NCI-H2196 (cell line): ENCODE results near the gene E2F8.
A peak's percentile ranks its signal among the peaks of the same experiment; 100 is the strongest.
"Not testable (repeated sequence)": the region's sequence is repeated elsewhere in the genome, so short reads cannot be mapped to it uniquely, and the experiment has no call there.

Experiments used
- DNase-seq: peaks from one replicate; lab custom pipeline; 2025; ENCODE audit not compliant: unreplicated experiment; lab: John Stamatoyannopoulos, UW

Gene E2F8, protein sequence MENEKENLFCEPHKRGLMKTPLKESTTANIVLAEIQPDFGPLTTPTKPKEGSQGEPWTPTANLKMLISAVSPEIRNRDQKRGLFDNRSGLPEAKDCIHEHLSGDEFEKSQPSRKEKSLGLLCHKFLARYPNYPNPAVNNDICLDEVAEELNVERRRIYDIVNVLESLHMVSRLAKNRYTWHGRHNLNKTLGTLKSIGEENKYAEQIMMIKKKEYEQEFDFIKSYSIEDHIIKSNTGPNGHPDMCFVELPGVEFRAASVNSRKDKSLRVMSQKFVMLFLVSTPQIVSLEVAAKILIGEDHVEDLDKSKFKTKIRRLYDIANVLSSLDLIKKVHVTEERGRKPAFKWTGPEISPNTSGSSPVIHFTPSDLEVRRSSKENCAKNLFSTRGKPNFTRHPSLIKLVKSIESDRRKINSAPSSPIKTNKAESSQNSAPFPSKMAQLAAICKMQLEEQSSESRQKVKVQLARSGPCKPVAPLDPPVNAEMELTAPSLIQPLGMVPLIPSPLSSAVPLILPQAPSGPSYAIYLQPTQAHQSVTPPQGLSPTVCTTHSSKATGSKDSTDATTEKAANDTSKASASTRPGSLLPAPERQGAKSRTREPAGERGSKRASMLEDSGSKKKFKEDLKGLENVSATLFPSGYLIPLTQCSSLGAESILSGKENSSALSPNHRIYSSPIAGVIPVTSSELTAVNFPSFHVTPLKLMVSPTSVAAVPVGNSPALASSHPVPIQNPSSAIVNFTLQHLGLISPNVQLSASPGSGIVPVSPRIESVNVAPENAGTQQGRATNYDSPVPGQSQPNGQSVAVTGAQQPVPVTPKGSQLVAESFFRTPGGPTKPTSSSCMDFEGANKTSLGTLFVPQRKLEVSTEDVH

DNA sequence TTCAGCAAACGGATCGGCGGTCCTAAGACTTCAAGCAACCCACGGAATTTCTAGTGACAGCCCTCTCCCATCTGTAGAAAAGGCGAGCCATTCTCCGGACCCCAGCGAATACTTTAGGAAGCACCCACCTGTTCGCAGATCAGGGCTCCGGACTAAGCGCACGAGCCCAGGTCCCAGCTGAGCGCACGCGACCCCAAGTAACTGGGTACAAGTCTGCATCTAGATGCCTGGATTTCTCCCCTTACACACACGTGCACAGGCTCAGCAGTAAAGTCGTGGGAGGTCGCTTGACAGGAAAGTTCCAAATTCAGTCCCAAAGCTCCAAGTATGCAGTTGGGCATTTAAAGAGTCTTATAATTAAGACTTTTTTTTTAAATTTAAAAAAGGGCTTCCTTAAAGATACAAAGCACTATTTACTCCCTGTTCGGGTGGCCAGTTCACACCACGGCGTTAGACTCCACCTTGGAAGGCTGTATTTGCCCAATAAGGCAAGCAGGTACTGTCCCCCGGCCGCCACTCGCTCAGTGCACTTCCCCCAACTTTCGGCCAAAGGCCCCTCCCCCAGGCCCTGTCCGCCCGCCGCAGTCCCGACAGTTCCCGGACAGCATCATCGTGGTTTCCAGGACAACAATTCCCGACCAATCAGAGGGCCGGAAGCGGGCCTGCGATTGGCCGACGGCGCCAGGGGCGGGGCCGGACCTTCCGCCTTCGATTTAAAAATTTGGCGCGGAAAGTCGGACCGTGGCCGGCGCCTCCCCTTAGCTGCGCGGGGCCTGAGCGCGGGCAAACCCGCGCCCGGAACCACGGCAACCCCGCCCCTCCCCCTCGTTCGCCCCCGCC is at the start of gene E2F8:
Gene E2F8, minus strand, starts transcription at position 526 of the 840 bp plus-strand sequence. CDS start 824 bp downstream, outside the sequence.
- DNase-seq = peak; percentile 99

DNA sequence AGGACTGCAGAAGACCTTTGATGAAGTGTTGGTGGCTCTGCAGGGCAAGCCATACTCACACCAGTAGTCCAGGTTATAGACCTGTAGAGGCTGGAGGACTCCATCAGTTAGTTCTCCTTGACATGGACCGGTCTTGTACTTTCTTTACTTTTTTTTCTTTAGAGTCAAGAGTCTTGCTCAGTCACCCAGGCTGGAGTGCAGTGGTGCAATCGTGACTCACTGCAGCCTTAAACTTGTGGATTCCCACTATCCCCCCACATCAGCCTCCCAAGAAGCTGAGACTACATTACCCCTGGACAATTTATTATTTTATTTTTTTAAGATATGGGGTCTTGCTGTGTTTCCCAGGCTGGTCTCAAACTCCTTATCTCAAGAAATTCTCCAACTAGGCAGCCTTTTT is 49.6 kb upstream of the E2F8 start:
- no peak for DNase-seq

DNA sequence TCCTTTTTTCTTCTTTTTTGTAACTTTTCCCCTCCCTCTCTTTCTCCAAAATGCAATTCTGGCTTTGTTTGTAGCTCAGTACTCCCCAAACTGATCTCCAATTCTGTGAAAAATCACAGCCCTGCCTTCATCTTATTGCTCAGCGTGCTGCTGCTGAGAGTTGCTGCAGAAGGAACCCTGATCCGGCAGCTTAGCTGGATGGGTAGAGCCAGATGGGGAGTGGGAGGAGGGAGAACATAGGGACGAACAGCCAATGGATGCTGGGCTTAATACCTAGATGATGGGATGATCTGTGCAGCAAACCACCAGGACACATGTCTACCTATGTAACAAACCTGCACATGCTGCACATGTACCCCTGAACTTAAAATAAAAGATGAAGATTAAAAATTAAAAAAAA is 47.5 kb upstream of the E2F8 start:
- DNase-seq = no peak

DNA sequence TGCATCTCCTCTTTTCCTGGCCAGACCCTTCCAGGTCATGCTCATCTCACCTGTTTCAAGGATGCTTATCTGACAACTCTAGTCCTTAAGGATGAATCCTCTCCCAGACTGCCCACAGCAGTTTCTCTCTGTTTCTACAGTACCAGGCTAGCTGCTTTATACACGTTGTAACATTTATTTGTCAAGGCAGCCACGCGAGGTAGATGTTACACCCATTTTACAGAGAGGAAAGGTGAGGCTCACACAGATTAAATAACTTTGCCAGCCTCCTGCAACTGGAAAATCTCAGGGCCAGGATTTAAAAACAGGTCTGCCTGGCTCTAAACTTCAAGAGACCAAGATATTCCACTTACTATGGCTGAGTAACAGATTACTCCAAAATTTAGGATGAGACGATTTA is 45.7 kb upstream of the E2F8 start:
- no peak for DNase-seq

DNA sequence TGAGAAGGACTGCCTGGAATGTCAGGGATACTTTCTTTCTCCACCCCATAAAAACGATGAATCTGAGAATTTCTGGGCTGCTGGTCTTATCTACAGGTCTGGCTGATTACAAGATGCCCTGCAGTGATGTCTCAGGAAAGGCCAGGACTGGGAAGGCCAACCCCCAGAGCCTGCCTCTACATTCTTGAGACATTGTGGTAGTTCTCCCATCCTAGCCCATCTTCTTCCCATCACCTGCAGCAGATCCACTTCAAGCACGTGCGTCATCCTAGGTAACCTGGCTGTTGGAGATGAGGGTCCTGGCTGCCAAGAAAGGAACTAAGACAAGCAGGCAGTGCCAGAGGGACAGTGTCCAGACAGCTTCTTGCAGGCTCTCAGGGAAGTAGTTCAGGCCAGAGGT is 44.1 kb upstream of the E2F8 start:
- no peak for DNase-seq

DNA sequence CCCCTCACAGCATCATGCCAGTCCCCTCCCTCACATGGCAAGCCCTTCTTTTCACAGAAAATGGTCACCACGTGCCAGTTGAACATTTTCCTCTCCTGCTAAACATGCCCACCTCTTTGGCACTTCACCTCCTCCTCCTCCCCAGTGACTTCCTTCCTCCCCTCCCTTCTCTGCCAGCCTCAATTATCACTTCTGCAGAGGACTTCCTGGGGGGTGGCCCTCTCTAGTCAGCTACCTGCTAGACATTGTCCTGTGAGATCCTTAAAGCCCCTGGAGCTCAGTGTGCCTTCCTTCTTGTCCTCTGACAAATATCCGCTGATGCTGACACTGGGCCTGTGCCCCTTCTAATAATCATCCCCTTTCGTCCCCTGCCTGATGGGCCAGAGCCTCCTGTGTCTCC is 43.2 kb upstream of the E2F8 start:
- DNase-seq = no peak

DNA sequence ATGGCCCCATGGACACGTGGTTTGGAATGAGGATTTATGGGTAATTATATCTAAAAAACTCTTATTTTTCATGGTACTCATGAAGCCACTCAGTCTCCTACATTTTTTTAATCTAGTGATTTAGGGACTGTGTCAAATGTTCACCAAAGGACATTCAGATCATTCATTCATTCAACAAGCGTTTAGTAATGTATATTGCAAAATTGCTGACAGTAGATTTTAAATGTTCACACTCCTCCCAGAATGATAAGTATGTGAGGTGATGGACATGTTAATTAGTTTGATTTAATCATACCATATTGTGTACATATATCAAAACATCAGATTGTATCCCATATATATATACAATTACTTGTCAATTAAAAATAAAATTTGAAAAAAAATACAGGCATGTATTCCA is 40.8 kb upstream of the E2F8 start:
- DNase-seq = no peak

DNA sequence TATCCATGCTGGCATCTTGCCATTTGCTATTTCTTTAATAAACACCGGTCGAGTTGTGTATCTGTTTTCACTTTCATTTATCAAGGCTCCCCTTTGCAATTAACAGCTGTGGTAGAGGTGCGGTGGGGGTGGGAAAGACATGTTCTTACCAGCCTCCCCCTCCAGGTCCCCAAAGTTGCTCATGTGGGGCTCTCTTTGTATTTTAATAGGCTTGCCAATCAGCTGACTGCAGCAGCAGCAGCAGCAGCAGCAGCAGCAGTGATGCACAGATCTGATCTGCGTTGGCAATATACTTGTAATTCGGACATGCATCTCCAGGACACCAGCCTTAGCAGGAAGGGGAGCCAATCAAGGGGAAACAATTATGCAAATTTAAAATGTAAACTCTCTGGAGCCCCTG is 40.3 kb upstream of the E2F8 start:
- no peak for DNase-seq

DNA sequence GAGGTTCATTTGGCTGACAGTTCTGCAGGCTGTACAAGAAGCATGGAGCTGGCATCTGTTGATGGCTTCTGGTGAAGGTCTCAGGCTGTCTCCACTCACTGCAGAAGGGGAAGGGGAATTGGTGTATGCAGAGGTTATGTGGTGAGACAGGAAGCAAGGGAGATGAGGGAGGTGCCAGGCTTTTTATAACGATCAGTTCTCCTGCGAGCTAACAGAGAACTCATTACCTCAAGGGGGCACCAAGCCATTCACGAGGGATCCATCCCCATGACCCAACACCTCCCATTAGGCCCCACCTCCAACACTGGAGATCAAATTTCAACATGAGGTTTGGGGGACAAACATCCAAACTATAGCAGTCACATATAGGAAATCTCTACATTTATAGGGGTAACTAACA is 38.7 kb upstream of the E2F8 start:
- DNase-seq = no peak

DNA sequence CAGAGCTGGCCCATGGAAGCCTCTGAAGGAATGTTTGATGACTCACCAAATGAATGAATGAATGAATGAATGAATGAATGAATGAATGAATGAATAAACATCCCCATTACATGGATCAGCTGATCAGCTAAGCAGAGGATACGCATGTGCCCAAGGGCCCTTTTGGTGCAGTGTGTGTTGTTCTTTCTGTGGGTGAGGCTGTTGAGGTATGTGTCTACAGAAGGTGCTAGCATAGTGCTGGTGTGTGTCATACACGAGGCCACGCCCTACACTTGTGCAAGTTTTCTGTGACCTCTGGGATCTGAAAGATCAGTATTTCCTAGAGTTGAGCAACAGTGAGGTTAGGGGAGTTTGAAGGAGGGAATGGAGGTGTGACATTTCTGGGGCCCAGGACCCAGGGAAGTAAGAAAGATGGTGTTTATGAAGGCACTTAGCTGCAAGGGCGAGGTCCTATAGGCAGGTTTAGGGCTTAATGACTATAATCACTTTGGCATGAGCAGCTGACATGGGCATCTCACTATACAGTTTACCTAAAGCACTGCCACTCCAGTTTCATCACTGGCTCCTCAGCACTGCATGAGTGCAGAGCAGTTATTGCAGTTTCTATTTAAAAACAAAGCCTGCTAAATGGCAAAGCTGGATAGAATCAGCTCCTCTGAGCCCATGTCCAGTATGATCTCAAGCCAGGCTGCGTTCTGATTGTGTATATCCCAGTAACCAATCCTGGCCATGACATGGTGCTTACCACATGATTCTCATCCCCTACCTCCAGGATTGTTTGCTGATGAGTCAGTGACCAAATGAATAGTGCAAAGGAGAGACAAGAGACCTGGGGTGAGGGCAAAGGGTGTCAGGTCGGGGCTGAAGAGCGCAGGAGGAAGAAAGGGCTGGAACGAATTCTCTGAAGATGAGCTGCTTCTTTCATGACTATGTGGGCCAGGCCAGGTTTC is 36.4 kb upstream of the E2F8 start:
- no peak for DNase-seq

DNA sequence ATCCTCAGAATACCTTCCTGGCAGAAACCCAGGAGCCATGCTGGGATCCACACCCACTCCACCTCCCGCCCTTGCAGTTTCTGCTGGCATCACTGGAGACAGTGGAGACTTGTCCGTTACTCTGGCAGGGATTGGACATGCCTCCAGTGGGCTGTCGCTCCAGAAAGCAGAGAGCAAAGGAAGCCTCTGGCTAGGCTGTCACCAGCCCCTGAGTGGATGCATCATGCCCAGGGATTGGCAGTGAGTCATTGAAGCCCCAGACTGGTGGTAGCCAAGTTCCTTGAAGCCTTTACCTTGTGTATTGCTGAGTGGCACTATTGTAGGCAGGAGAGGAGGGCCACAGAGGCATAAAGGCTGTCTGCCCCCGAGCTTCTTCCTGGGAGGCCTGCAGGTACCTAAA is 34.8 kb upstream of the E2F8 start:
- DNase-seq = no peak

DNA sequence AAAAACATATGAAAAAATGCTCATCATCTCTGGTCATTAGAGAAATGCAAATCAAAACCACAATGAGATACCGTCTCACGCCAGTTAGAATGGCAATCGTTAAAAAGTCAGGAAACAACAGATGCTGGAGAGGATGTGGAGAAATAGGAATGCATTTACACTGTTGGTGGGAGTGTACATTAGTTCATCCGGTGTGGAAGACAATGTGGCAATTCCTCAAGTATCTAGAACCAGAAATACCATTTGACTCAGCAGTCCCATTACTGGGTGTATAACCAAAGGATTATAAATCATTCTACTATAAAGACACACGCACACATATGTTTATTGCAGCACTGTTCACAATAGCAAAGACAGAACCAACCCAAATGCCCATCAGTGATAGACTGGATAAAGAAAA is 32.5 kb upstream of the E2F8 start:
- DNase-seq = not testable (repeated sequence)

DNA sequence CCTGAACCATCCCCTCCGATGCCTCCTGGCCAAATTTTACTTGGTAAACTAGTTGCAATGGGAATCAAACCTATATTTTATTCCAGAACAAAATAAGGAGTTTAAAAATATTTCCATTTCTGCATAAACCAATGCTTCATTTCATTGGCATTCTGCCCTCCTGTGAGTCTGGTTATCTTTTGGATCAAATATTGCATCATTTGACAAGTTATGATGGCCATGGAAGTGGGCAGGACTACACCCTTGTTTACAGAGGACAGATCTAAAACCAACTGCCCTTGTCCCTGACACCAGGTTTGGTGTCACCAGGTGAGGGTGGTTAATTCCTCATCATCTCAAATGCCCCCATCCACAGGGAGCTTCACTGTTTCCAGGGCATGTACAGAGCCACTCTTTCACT is 28.2 kb upstream of the E2F8 start:
- no peak for DNase-seq

DNA sequence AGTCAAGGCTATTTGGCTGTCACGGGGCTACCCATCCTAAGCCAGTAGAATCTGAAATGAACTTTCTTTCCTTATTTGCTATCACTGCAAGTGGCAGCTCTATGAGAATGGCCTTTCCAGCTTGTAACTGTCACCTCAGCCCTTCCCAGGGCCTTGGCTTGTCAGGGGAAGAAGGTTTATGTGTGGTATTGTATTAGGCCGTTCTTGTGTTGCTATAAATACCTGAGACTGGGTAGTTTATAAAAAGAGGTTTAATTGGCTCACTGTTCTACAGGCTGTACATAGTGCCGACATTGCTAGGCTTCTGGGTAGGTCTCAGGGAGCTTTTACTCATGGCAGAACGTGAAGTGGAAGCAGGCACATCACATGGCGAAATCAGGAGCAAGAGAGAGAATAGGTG is 26.8 kb upstream of the E2F8 start:
- no peak for DNase-seq

DNA sequence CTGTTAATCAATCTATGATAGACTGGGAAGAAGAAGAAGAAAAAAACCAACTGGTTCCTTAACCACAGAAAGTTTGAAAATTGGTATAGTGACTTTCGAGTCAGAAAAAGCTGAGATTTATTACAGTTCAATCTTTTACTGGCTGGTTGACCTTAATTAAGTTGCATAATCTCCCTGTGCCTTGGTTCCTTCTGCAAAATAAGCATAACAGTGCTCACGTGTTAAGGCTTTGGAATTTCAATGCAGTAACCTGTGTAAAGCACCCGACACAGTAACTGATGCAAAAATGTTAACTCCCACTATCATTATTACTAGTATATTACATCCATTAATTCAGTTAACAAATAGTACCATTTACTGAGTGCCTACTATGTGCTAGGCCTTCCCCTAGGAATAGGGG is 22.6 kb upstream of the E2F8 start:
- DNase-seq = no peak

DNA sequence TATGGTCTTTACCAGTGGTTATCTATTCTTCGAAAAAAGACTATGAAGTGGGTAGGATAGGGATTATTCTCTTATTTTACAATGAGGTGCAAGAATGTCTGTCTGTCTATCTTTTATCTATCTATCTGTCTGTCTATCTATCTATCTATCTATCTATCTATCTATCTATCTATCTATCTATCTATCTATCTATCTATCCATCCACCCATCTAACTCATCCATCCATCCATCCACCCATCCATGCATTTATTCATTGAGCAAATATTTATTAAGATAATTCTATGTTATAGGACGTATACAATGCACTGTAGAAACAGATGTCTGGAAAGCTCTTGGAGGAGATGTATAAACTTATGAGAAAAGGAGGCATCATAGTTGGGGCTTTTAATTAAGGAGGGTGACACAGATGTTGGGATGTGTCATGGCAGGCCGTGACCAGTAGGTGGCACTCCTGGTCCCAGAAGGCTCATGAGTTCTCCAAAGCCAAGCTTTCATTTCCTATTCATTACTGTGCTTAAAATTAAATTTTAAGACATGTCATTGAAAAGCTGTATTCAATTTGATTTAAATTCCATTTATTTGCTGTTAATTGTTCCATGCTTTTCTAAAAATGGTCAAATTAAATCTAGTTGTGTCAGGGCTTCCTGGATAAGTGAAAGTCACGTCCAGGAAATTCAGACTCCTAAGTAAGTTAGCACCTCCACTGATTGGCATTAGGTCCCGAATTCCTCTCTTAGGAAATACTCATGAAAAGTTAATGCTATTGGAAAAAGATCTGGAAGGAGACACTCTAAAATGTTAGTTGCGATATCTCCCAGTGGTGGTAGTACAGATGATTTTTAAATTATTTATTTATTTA is 19.0 kb upstream of the E2F8 start:
- peak; percentile 78 for DNase-seq

DNA sequence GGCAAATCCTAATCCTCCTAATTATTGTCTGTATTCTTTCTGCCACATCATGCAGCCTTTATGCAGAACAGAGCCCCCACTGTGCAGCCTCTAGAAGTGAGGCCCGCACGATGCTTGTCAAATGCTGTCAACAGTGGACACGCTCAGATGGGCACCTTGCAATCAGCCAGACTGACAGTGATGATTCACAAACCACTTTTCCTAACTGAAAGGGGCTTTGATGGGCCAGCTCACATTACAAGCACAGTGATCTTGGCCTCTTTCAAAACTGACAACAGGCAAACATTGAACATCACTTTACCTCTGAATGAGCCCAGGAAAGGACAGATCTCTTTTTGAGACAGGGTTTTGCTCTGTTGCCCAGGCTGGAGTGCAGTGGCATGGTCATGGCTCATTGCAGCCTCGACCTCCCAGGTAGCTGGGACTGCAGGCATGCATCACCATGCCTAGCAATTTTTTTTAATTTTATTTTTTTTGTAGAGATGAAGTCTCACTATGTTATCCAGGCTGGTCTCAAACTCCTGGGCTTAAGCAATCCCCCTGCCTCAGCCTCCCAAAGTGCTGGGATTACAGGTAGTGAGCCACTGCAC is 18.0 kb upstream of the E2F8 start:
- DNase-seq = no peak

DNA sequence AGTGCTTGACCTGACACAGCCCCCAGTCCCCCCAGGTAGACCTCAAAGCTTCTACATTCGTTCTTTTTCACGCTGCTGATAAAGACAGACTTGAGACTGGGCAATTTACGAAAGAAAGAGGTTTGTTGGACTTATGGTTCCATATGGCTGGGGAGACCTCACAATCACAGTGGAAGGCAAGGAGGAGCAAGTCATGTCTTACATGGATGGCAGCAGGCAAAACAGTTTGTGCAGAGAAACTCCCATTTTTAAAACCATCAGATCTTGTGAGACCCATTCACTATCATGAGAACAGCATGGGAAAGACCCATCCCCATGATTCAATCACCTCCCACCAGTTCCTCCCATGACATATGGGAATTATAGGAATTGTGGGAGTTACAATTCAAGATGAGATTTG is 13.7 kb upstream of the E2F8 start:
- DNase-seq = not testable (repeated sequence)

DNA sequence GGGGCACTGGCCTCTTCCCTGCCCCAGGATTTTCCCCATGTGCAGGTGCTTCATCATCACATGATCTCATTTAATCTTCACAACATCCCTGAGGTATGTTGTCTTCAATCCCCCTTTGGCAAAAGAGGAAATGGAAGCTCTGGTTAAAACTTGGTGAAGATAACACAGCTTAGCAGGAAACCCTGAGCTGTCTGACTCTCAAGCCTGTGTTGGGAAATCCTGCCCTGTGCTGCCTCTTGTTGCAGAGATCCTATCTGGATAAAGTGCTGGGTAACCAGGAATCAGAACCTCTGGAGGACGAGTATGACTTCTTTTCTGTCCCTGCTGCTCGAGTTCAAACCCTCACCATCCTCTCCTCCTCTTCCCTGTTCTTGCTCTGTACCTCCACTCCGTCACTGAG is 13.1 kb upstream of the E2F8 start:
- DNase-seq = no peak
